Sigmoid colon (tissue), 4 donors: ENCODE measurements around the gene GSTT4.

ENCODE experiments used
- EP300 ChIP-seq, 4 donors: sonication (generic); formaldehyde crosslinking; IDR thresholded peaks; one replicate each; pipeline ENCODE4 v1.6.1; 2017; ENCODE audit warnings: antibody characterized with exemption in 4 of 4
- POLR2A ChIP-seq, 2 donors: fragments of 450-650 bp; IDR thresholded peaks; one replicate each; pipeline ENCODE4 v1.6.1; 2016; ENCODE audit warnings: antibody characterized with exemption in 2 of 2, mild to moderate bottlenecking in 2 of 2, moderate library complexity in 2 of 2
- TF ChIP-seq, protein P1 (sequence below), 4 experiments: fragments of 450-650 bp in 3 of 4; fragments of 200-600 bp in 1 of 4; IDR thresholded peaks; one replicate each; pipeline ENCODE4 v1.5.1; 2016 to 2019; ENCODE audit warnings: antibody characterized with exemption in 4 of 4, mild to moderate bottlenecking in 3 of 4, moderate library complexity in 2 of 4

DNA sequence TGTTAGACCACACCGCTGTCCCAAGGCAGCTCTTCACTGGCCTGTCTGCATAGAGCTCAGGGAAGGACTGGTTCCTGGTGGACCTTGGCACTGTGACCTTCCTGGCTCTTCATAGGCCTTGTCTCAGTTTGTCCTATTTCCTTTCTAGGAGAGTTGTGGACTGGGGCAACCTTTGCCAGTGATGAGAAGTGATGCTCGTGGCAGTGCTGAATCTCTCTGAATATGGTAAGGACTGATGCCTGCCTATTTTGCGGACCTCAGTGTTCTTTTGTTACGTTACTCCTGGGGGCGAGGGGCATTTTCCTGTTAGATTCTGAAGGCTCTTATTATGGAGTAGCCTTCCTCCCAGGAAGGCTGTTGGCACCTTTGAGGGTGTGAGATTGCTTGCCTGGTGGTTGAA is 30.0 kb upstream of the GSTT4 start:
- TF ChIP-seq, protein P1, sequence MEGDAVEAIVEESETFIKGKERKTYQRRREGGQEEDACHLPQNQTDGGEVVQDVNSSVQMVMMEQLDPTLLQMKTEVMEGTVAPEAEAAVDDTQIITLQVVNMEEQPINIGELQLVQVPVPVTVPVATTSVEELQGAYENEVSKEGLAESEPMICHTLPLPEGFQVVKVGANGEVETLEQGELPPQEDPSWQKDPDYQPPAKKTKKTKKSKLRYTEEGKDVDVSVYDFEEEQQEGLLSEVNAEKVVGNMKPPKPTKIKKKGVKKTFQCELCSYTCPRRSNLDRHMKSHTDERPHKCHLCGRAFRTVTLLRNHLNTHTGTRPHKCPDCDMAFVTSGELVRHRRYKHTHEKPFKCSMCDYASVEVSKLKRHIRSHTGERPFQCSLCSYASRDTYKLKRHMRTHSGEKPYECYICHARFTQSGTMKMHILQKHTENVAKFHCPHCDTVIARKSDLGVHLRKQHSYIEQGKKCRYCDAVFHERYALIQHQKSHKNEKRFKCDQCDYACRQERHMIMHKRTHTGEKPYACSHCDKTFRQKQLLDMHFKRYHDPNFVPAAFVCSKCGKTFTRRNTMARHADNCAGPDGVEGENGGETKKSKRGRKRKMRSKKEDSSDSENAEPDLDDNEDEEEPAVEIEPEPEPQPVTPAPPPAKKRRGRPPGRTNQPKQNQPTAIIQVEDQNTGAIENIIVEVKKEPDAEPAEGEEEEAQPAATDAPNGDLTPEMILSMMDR (IDR thresholded peaks at IDR 0.05) = no peak
- TF ChIP-seq EP300 (IDR thresholded peaks at IDR 0.05) (no peak), POLR2A (IDR thresholded peaks at IDR 0.05) (no peak)
